Activated CD8-positive, alpha-beta T cell treated with anti-CD3 and anti-CD28 coated beads for 36 hours (primary cell): Measurements from ENCODE around the gene MEGF8. TPM values are rescaled to one million over a fixed set of nuclear protein-coding genes. Genes with fewer than 3 reads are reported as not detected.

ENCODE experiments used
- ATAC-seq: fragments of 200-7000 bp; cut with Tn5 transposase; one replicate; pipeline ENCODE4 v1.10.0; 2021; ENCODE audit warnings: mild to moderate bottlenecking, moderate library complexity
- CTCF ChIA-PET: fragments of 350-600 bp; sonication (Branson Sonifier 250); formaldehyde crosslinking; loops from one replicate; lab custom pipeline; 2021; ENCODE audit warnings: antibody characterized with exemption; lab: Charles Lee
- POLR2A ChIA-PET: fragments of 350-600 bp; sonication (Branson Sonifier 250); formaldehyde crosslinking; loops from one replicate; lab custom pipeline; 2021; ENCODE audit warnings: antibody characterized with exemption; lab: Charles Lee
- DNase-seq: peaks from one replicate; pipeline ENCODE4 v3.0.0-alpha.2; 2020
- H3K27ac Mint-ChIP-seq: one replicate; pipeline ENCODE4 v1.8.0; 2021; ENCODE audit warnings: mild to moderate bottlenecking, mixed read lengths
- H3K27me3 Mint-ChIP-seq: one replicate; pipeline ENCODE4 v1.8.0; 2021; ENCODE audit warnings: mixed read lengths
- H3K36me3 Mint-ChIP-seq: one replicate; pipeline ENCODE4 v1.8.0; 2021; ENCODE audit warnings: low read depth, mixed read lengths
- H3K4me1 Mint-ChIP-seq: one replicate; pipeline ENCODE4 v1.8.0; 2021; ENCODE audit warnings: low read depth, mixed read lengths
- H3K4me3 Mint-ChIP-seq: one replicate; pipeline ENCODE4 v1.8.0; 2021; ENCODE audit warnings: mild to moderate bottlenecking, moderate library complexity, mixed read lengths
- H3K9me3 Mint-ChIP-seq: one replicate; pipeline ENCODE4 v1.8.0; 2021; ENCODE audit warnings: mixed read lengths
- intact Hi-C: fragments of 100-400 bp; cut with micrococcal nuclease; formaldehyde crosslinking; loops from one replicate; pipeline ENCODE4 v1.10.0; 2022
- total RNA-seq, 2 experiments: library from RNA; stranded (reverse); gene quantifications; one replicate each; pipeline ENCODE4 v1.2.3, GENCODE V29; 2021
- TF ChIP-seq, protein P1 (sequence below): fragments of 200-600 bp; IDR thresholded peaks from one replicate; pipeline ENCODE4 v1.8.0; 2022; ENCODE audit warnings: antibody characterized with exemption, mild to moderate bottlenecking

The MEGF8 gene
- total RNA-seq, 2 experiments from 2014 or later, result 7.0 to 8.0 TPM

DNA sequence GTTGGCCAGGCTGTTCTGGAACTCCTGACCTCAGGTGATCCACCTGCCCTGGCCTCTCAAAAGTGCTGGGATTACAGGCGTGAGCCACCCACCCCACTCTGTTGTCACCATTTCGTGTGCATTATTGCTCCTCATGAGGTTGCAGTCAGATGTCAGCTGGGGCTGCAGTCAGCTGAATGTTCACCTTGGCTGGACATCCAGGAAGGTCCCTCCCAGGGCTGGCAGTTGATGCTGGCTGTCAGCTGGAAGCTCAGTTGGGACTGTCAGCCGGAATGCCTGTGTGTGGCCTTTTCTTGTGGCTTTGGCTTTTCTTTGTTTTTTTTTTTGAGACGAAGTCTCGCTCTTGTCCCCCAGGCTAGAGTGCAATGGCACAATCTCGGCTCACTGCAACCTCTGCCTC is 6.6 kb downstream of the MEGF8 start:
- no peaks in the 10 kb centered on the region for H3K27me3 Mint-ChIP-seq
- DNase-seq (no peak), ATAC-seq (no peak)
- peaks cover 7% of the 10 kb centered on the region for H3K4me1 Mint-ChIP-seq
- intact Hi-C loops, result no loop called here
- TF ChIP-seq, protein P1, sequence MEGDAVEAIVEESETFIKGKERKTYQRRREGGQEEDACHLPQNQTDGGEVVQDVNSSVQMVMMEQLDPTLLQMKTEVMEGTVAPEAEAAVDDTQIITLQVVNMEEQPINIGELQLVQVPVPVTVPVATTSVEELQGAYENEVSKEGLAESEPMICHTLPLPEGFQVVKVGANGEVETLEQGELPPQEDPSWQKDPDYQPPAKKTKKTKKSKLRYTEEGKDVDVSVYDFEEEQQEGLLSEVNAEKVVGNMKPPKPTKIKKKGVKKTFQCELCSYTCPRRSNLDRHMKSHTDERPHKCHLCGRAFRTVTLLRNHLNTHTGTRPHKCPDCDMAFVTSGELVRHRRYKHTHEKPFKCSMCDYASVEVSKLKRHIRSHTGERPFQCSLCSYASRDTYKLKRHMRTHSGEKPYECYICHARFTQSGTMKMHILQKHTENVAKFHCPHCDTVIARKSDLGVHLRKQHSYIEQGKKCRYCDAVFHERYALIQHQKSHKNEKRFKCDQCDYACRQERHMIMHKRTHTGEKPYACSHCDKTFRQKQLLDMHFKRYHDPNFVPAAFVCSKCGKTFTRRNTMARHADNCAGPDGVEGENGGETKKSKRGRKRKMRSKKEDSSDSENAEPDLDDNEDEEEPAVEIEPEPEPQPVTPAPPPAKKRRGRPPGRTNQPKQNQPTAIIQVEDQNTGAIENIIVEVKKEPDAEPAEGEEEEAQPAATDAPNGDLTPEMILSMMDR, result no peak
- no peak overlapping the region for H3K4me3 Mint-ChIP-seq
- no peaks in the 10 kb centered on the region for H3K36me3 Mint-ChIP-seq
- ChIA-PET POLR2A (interaction anchor here (1.3 kb wide), 2 partner anchors 49 to 64 kb away, joined by 3 read pairs; no protein-coding TSS in a partner anchor), CTCF (interaction anchor here (0.6 to 1.0 kb wide), 2 partner anchors 63 to 102 kb away, joined by 3 to 4 read pairs; no protein-coding TSS in a partner anchor)
- no peaks in the 10 kb centered on the region for H3K9me3 Mint-ChIP-seq
- no peak overlapping the region for H3K27ac Mint-ChIP-seq

DNA sequence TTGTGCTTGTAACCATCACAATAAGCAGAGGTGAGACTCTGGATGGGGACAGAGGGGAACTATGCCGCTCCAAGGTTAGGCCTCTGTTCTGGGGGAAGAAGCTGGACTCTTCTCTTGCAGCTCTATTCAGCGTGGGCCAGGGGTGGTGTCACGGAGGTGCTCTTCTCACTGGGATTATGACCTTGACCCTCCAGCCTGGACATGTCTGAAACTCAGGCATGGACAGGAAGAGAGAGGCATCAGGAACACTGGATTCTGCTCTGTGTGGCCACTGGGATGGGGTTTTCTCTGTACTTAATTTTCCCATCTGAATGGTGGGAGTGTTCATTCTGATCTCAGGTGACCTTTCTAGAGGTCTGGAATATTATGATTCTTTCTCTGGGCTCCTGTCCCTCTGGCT is 7.6 kb downstream of the MEGF8 start:
- H3K36me3 Mint-ChIP-seq, result no peaks in the 10 kb centered on the region
- TF ChIP-seq, protein P1, result no peak
- peaks cover 5% of the 10 kb centered on the region for H3K4me1 Mint-ChIP-seq
- H3K4me3 Mint-ChIP-seq, result no peak overlapping the region
- ChIA-PET POLR2A (interaction anchor here (1.3 kb wide), 1 partner anchor 63 kb away, joined by 3 read pairs; no protein-coding TSS in a partner anchor), CTCF (interaction anchor here (1.0 kb wide), 1 partner anchor 101 kb away, joined by 4 read pairs; no protein-coding TSS in a partner anchor)
- H3K27me3 Mint-ChIP-seq, result no peaks in the 10 kb centered on the region
- no peaks in the 10 kb centered on the region for H3K9me3 Mint-ChIP-seq
- DNase-seq (no peak), ATAC-seq (no peak)
- intact Hi-C loops, result no loop called here
- H3K27ac Mint-ChIP-seq, result no peak overlapping the region

- Mint-ChIP-seq H3K9me3 (no peaks in the 10 kb centered on the region), H3K27ac (no peak overlapping the region), H3K27me3 (no peaks in the 10 kb centered on the region), H3K4me1 (peaks cover 1% of the 10 kb centered on the region), H3K4me3 (no peak overlapping the region), H3K36me3 (no peaks in the 10 kb centered on the region)
- TF ChIP-seq, protein P1, result no peak
- ChIA-PET CTCF (no interaction called here), POLR2A (no interaction called here)
- intact Hi-C loops, result no loop called here
- ATAC-seq (no peak), DNase-seq (no peak)
Measured at GRCh38 chr19:42333975-42334696, 8.7 kb downstream of the MEGF8 start.

GRCh38 chr19:42334697-42335373 is 9.4 kb downstream of the MEGF8 start:
- ATAC-seq, result no peak
- Mint-ChIP-seq H3K9me3 (no peaks in the 10 kb centered on the region), H3K4me3 (no peak overlapping the region), H3K27ac (no peak overlapping the region), H3K27me3 (no peaks in the 10 kb centered on the region), H3K36me3 (peaks cover 3% of the 10 kb centered on the region), H3K4me1 (no peaks in the 10 kb centered on the region)
- CTCF ChIA-PET, result no interaction called here
- no peak for DNase-seq
- POLR2A ChIA-PET, result no interaction called here
- TF ChIP-seq, protein P1, result no peak
- intact Hi-C loops, result no loop called here

DNA sequence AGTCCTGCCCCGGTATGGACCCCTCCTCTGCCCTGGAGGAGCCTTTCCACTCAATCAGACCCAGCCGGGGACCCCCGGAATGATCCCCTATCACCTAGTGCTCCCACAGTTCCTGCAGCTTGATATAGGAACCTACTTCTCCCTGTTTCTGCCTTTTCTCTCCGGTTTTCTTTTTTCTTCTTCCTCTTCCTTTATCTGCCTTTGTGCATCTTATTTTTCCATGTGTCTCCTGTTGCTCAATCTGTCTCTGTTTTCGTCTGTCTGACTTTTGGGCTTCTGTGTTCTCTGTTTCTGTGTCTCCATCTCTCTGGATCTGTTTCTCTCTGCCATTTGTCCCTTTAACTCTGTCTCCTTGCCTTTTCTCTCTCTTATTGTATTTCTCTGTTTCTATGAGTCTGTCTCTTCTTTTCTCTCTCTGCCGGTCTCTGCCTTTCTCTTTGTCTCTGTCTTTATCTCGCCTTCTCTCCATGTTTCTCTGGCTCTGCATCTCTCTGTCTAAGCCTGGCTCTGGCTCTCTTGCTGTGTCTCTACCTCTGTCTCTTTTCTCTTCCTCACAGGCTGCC is 10.0 kb downstream of the MEGF8 start:
- Mint-ChIP-seq H3K27ac (no peak overlapping the region), H3K36me3 (peaks cover 3% of the 10 kb centered on the region), H3K27me3 (no peaks in the 10 kb centered on the region), H3K9me3 (no peaks in the 10 kb centered on the region), H3K4me1 (no peaks in the 10 kb centered on the region), H3K4me3 (no peak overlapping the region)
- no peak for ATAC-seq
- intact Hi-C loops, result no loop called here
- DNase-seq, result no peak
- CTCF ChIA-PET, result no interaction called here
- POLR2A ChIA-PET, result no interaction called here
- TF ChIP-seq, protein P1, result no peak
